ENCODE results near the gene MRPL52. TPM values are rescaled to one million over a fixed set of nuclear protein-coding genes. Genes with fewer than 3 reads are reported as not detected.
"Not testable (repeated sequence)": the region's sequence is repeated elsewhere in the genome, so short reads cannot be mapped to it uniquely, and the experiment has no call there.

Gene MRPL52
- total and polyA plus RNA-seq, 4 donors = 37.2 to 56.0 (median 48.2) TPM

GRCh38 chr14:22852599-22852939, 22.9 kb downstream of the MRPL52 start:
- intact Hi-C loops (cut with DNase I) = loop anchor here (2.0 to 10.0 kb wide), 5 partner anchors 16 to 295 kb away; partner anchors contain the start of gene MMP14 (in 1 of the 2)
- no peaks in the 10 kb centered on the region for H3K36me3 ChIP-seq (ENCODE audit: control insufficient read depth in 1 of 2, insufficient read depth in 2 of 2, low read length in 1 of 2)
- no peaks in the 10 kb centered on the region for H3K4me1 ChIP-seq (ENCODE audit: control insufficient read depth in 1 of 2, insufficient read depth in 2 of 2, low read length in 2 of 2)
- ATAC-seq (ENCODE audit: low FRiP score) (no peak), DNase-seq (no peak)
- no peak overlapping the region for H3K4me3 ChIP-seq (ENCODE audit: low read length in 2 of 2)
- no peaks in the 10 kb centered on the region for H3K9me3 ChIP-seq (ENCODE audit: control insufficient read depth, low read length)
- no peaks in the 10 kb centered on the region for H3K27me3 ChIP-seq (ENCODE audit: control insufficient read depth in 1 of 2, insufficient read depth in 2 of 2, low read length in 1 of 2)
- whole genome bisulfite sequencing, 2 donors = 69 to 73% methylated on average over 2 of the region's 2 CpGs
- no peak overlapping the region for H3K27ac ChIP-seq (ENCODE audit: low read depth in 1 of 2, low read length in 2 of 2)

DNA sequence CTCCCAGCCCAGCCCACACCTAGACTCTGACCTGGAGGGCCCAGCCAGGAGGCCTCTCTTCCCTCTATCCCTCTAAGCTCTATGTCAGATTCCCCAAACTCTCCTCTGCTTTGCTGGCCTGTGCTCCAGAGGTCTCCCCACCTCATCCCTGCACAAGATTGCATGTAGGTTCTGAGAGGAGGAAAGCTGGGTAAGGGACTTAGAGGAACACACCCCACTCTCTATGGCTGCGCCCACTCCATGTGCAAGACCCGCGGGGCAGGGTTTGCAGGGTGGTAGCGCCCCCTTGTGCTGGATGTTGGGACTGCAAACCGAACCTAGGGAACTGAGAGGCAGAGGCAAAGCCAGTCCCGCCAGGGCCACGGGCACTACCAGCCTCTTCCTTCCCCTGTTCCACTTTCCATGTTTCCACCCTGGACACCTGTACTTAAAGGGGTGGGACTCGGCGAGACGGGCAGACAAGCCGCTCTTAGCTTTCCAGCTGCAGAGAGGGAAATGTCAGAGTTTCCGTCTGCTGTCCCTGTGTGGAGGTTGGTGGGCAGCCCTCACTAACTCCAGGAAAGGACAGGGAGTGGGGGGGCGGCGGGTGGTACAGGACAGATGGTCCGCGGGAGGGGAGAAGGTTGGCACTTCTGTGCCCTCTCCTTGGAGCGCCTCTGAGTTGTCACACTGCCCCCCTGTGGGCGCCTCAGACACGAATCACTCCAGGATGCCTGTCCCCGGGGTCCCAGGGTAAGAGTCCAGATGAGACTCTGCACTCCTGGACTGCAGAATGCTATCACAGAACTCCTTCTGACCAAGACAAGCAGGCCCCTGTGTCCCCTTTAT, 23.5 kb downstream of the MRPL52 start:
- ATAC-seq (ENCODE audit: low FRiP score) = peak; percentile 76
- H3K4me3 ChIP-seq (ENCODE audit: low read length in 2 of 2) = no peak overlapping the region
- H3K36me3 ChIP-seq (ENCODE audit: control insufficient read depth in 1 of 2, insufficient read depth in 2 of 2, low read length in 1 of 2) = no peaks in the 10 kb centered on the region
- H3K27me3 ChIP-seq (ENCODE audit: control insufficient read depth in 1 of 2, insufficient read depth in 2 of 2, low read length in 1 of 2) = no peaks in the 10 kb centered on the region
- no peak overlapping the region for H3K27ac ChIP-seq (ENCODE audit: low read depth in 1 of 2, low read length in 2 of 2)
- 1% methylated on average over 20 of the region's 20 CpGs for WGBS, 2 donors
- H3K9me3 ChIP-seq (ENCODE audit: control insufficient read depth, low read length) = no peaks in the 10 kb centered on the region
- peak; percentile 92 to 98 for DNase-seq
- intact Hi-C loops (cut with DNase I) = loop anchor here (1.0 to 10.0 kb wide), 6 partner anchors 16 to 296 kb away; partner anchors contain the start of gene MMP14 (in 1 of the 2)
- no peaks in the 10 kb centered on the region for H3K4me1 ChIP-seq (ENCODE audit: control insufficient read depth in 1 of 2, insufficient read depth in 2 of 2, low read length in 2 of 2)

GRCh38 chr14:22854296-22854695, 24.6 kb downstream of the MRPL52 start:
- not testable (repeated sequence) for H3K9me3 ChIP-seq (ENCODE audit: control insufficient read depth, low read length); H3K4me3 ChIP-seq (ENCODE audit: low read length in 2 of 2); H3K27ac ChIP-seq (ENCODE audit: low read depth in 1 of 2, low read length in 2 of 2); H3K36me3 ChIP-seq (ENCODE audit: control insufficient read depth in 1 of 2, insufficient read depth in 2 of 2, low read length in 1 of 2); ATAC-seq (ENCODE audit: low FRiP score); H3K27me3 ChIP-seq (ENCODE audit: control insufficient read depth in 1 of 2, insufficient read depth in 2 of 2, low read length in 1 of 2); H3K4me1 ChIP-seq (ENCODE audit: control insufficient read depth in 1 of 2, insufficient read depth in 2 of 2, low read length in 2 of 2)
- DNase-seq = peak in 1 of 2 donors; percentile 63
- intact Hi-C loops (cut with DNase I) = loop anchor here in 1 of 2 donors (5.0 to 10.0 kb wide), 2 partner anchors 199 to 297 kb away; no protein-coding TSS in a partner anchor
- WGBS, 2 donors = 96 to 97% methylated on average over 11 of the region's 11 CpGs

GRCh38 chr14:22854963-22855724, 25.5 kb downstream of the MRPL52 start:
- H3K27ac ChIP-seq (ENCODE audit: low read depth in 1 of 2, low read length in 2 of 2) = no peak overlapping the region
- H3K27me3 ChIP-seq (ENCODE audit: control insufficient read depth in 1 of 2, insufficient read depth in 2 of 2, low read length in 1 of 2) = no peaks in the 10 kb centered on the region
- no peaks in the 10 kb centered on the region for H3K36me3 ChIP-seq (ENCODE audit: control insufficient read depth in 1 of 2, insufficient read depth in 2 of 2, low read length in 1 of 2)
- intact Hi-C loops (cut with DNase I) = loop anchor here in 1 of 2 donors (5.0 to 10.0 kb wide), 2 partner anchors 200 to 298 kb away; no protein-coding TSS in a partner anchor
- H3K4me3 ChIP-seq (ENCODE audit: low read length in 2 of 2) = no peak overlapping the region
- DNase-seq (no peak), ATAC-seq (ENCODE audit: low FRiP score) (no peak)
- H3K9me3 ChIP-seq (ENCODE audit: control insufficient read depth, low read length) = no peaks in the 10 kb centered on the region
- H3K4me1 ChIP-seq (ENCODE audit: control insufficient read depth in 1 of 2, insufficient read depth in 2 of 2, low read length in 2 of 2) = no peaks in the 10 kb centered on the region
- 88 to 91% methylated on average over 8 of the region's 8 CpGs for WGBS, 2 donors

DNA sequence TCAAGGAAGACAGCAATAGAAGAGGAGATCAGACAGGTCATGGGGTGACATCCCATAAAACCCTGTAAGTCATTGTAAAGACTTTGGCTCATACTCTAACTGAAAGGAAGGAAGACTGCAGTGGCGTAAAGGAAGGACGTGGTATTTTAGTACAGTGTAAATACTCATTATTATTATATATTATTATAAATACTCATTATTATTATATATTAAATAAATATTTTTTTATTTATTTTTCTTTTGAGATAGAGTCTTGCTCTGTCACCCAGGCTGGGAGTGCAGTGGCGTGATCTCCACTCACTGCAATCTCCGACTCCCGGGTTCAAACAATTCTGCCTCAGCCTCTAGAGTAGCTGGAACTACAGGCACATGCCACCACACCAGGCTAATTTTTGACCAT, 26.7 kb downstream of the MRPL52 start:
- Histone ChIP-seq H3K36me3 (ENCODE audit: control insufficient read depth in 1 of 2, insufficient read depth in 2 of 2, low read length in 1 of 2) (no peaks in the 10 kb centered on the region), H3K4me3 (ENCODE audit: low read length in 2 of 2) (no peak overlapping the region), H3K27me3 (ENCODE audit: control insufficient read depth in 1 of 2, insufficient read depth in 2 of 2, low read length in 1 of 2) (no peaks in the 10 kb centered on the region), H3K27ac (ENCODE audit: low read depth in 1 of 2, low read length in 2 of 2) (no peak overlapping the region), H3K4me1 (ENCODE audit: control insufficient read depth in 1 of 2, insufficient read depth in 2 of 2, low read length in 2 of 2) (no peaks in the 10 kb centered on the region), H3K9me3 (ENCODE audit: control insufficient read depth, low read length) (no peaks in the 10 kb centered on the region)
- no peak for DNase-seq
- 96 to 97% methylated on average over 5 of the region's 5 CpGs for WGBS, 2 donors
- intact Hi-C loops (cut with DNase I) = loop anchor here in 1 of 2 donors (10.0 kb wide), 1 partner anchor 202 kb away; no protein-coding TSS in a partner anchor
- no peak for ATAC-seq (ENCODE audit: low FRiP score)

DNA sequence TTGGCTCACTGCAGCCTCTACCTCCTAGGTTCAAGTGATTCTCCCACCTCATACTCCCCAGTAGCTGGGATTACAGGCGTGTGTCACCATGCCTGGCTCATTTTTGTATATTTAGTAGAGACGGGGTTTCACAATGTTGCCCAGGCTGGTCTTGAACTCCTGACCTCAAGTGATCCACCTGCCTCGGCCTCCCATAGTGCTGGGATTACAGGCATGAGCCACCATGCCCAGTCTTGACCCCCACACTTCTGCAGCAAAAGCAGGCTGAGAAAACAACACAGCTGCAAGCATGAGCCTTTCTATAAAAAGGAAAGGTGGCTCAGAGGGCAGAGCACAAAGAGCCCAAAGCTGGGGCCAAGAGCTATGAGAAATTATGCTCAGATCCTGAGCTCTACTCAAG, 30.7 kb downstream of the MRPL52 start:
- ATAC-seq (ENCODE audit: low FRiP score); H3K27me3 ChIP-seq (ENCODE audit: control insufficient read depth in 1 of 2, insufficient read depth in 2 of 2, low read length in 1 of 2); H3K36me3 ChIP-seq (ENCODE audit: control insufficient read depth in 1 of 2, insufficient read depth in 2 of 2, low read length in 1 of 2); H3K27ac ChIP-seq (ENCODE audit: low read depth in 1 of 2, low read length in 2 of 2); H3K4me1 ChIP-seq (ENCODE audit: control insufficient read depth in 1 of 2, insufficient read depth in 2 of 2, low read length in 2 of 2); H3K4me3 ChIP-seq (ENCODE audit: low read length in 2 of 2); H3K9me3 ChIP-seq (ENCODE audit: control insufficient read depth, low read length); intact Hi-C loops (cut with DNase I): not testable (repeated sequence)
- WGBS, 2 donors = 58 to 80% methylated on average over 3 of the region's 3 CpGs
- peak; percentile 4 to 6 for DNase-seq

DNA sequence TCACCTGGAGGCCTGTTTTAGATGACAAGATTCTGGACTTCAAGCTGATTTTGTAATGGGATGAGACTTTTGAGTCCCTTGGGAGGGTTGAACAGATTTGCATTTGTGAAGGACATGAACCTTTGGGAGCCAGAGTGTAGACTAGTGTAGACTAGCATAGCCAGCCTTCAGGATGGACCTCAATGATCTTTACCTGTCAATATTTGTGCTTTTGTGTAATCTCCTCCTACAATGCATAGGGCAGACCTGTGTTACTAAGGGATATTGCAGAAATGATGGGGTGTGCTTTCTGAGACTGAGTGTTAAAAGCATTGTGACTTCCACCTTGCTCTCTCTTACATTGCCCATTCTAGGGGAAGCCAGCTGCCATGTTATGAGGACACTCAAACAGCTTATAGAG, 32.0 kb downstream of the MRPL52 start:
- no peak overlapping the region for H3K27ac ChIP-seq (ENCODE audit: low read depth in 1 of 2, low read length in 2 of 2)
- no peaks in the 10 kb centered on the region for H3K36me3 ChIP-seq (ENCODE audit: control insufficient read depth in 1 of 2, insufficient read depth in 2 of 2, low read length in 1 of 2)
- H3K9me3 ChIP-seq (ENCODE audit: control insufficient read depth, low read length) = no peaks in the 10 kb centered on the region
- no peak for DNase-seq
- no peak for ATAC-seq (ENCODE audit: low FRiP score)
- no peaks in the 10 kb centered on the region for H3K4me1 ChIP-seq (ENCODE audit: control insufficient read depth in 1 of 2, insufficient read depth in 2 of 2, low read length in 2 of 2)
- no peaks in the 10 kb centered on the region for H3K27me3 ChIP-seq (ENCODE audit: control insufficient read depth in 1 of 2, insufficient read depth in 2 of 2, low read length in 1 of 2)
- no peak overlapping the region for H3K4me3 ChIP-seq (ENCODE audit: low read length in 2 of 2)
- intact Hi-C loops (cut with DNase I) = no loop called here

DNA sequence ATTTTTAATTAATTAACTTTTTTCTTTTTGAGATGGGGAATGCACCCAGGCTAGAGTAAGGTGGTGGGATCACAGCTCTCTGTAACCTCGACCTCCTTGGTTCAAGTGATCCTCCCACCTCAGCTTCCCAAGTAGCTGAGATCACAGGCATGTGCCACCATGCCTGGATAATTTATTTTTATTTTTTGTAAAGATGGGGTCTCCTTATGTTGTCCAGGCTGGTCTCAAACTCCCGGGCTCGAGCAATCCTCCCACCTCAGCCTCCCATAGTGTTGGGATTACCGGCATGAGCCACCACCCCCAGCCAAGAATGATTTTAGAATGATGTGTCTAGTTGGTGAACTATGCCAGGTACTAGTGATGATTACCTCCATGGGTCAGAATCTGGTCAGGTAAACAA, 35.3 kb downstream of the MRPL52 start:
- DNase-seq (peak in 1 of 2 donors; percentile 32), ATAC-seq (ENCODE audit: low FRiP score) (no peak)
- Histone ChIP-seq H3K36me3 (ENCODE audit: control insufficient read depth in 1 of 2, insufficient read depth in 2 of 2, low read length in 1 of 2) (no peaks in the 10 kb centered on the region), H3K27me3 (ENCODE audit: control insufficient read depth in 1 of 2, insufficient read depth in 2 of 2, low read length in 1 of 2) (no peaks in the 10 kb centered on the region), H3K4me1 (ENCODE audit: control insufficient read depth in 1 of 2, insufficient read depth in 2 of 2, low read length in 2 of 2) (no peaks in the 10 kb centered on the region), H3K27ac (ENCODE audit: low read depth in 1 of 2, low read length in 2 of 2) (no peak overlapping the region), H3K9me3 (ENCODE audit: control insufficient read depth, low read length) (no peaks in the 10 kb centered on the region), H3K4me3 (ENCODE audit: low read length in 2 of 2) (no peak overlapping the region)
- intact Hi-C loops (cut with DNase I) = no loop called here
- 82 to 84% methylated on average over 4 of the region's 4 CpGs for WGBS, 2 donors
